ENCODE data around the gene VIL1. TPM values are rescaled to one million over a fixed set of nuclear protein-coding genes. Genes with fewer than 3 reads are reported as not detected.

VIL1 gene
- total RNA-seq, 3 donors from 2014 or later (not counting 1 experiment from before 2014, with no cell fraction given), result 1.5 to 1.8 (median 1.6) TPM

DNA sequence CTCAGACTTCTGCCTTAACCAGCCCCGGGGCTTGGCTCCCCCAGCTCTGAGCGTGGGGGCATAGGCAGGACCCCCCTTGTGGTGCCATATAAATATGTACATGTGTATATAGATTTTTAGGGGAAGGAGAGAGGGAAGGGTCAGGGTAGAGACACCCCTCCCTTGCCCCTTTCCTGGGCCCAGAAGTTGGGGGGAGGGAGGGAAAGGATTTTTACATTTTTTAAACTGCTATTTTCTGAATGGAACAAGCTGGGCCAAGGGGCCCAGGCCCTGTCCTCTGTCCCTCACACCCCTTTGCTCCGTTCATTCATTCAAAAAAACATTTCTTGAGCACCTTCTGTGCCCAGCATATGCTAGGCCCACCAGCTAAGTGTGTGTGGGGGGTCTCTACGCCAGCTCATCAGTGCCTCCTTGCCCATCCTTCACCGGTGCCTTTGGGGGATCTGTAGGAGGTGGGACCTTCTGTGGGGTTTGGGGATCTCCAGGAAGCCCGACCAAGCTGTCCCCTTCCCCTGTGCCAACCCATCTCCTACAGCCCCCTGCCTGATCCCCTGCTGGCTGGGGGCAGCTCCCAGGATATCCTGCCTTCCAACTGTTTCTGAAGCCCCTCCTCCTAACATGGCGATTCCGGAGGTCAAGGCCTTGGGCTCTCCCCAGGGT is 13.7 kb upstream of the VIL1 start:
- Histone ChIP-seq H3K27me3 (ENCODE audit: control insufficient read depth, insufficient read depth, low read length) (no peaks in the 10 kb centered on the region), H3K4me1 (ENCODE audit: control insufficient read depth, insufficient read depth, low read length) (peaks cover 72% of the 10 kb centered on the region), H3K27ac (ENCODE audit: low read length) (peak overlapping the region; percentile 71), H3K4me3 (ENCODE audit: low read length) (peak overlapping the region; percentile 25), H3K36me3 (ENCODE audit: control insufficient read depth, insufficient read depth, low read length) (peaks cover 42% of the 10 kb centered on the region), H3K9me3 (ENCODE audit: control insufficient read depth, insufficient read depth, low read length) (no peaks in the 10 kb centered on the region)
- TF ChIP-seq, protein P1, sequence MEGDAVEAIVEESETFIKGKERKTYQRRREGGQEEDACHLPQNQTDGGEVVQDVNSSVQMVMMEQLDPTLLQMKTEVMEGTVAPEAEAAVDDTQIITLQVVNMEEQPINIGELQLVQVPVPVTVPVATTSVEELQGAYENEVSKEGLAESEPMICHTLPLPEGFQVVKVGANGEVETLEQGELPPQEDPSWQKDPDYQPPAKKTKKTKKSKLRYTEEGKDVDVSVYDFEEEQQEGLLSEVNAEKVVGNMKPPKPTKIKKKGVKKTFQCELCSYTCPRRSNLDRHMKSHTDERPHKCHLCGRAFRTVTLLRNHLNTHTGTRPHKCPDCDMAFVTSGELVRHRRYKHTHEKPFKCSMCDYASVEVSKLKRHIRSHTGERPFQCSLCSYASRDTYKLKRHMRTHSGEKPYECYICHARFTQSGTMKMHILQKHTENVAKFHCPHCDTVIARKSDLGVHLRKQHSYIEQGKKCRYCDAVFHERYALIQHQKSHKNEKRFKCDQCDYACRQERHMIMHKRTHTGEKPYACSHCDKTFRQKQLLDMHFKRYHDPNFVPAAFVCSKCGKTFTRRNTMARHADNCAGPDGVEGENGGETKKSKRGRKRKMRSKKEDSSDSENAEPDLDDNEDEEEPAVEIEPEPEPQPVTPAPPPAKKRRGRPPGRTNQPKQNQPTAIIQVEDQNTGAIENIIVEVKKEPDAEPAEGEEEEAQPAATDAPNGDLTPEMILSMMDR (IDR thresholded peaks at IDR 0.05), result no peak
- peak; percentile 19 to 26 for DNase-seq
- 42% methylated on average over 6 of the region's 8 CpGs for WGBS (ENCODE audit: insufficient coverage)
- ATAC-seq, result no peak
- Mint-ChIP-seq H3K4me3 (peak overlapping the region; percentile 82), H3K27ac (peak overlapping the region; percentile 95 to 96), H3K4me1 (peaks cover 49 to 75% of the 10 kb centered on the region in 2 donors), H3K27me3 (ENCODE audit: low read depth in 2 of 2) (no peaks in the 10 kb centered on the region), H3K9me3 (no peaks in the 10 kb centered on the region), H3K36me3 (no peaks in the 10 kb centered on the region)
- intact Hi-C loops (cut with micrococcal nuclease), result no loop called here

DNA sequence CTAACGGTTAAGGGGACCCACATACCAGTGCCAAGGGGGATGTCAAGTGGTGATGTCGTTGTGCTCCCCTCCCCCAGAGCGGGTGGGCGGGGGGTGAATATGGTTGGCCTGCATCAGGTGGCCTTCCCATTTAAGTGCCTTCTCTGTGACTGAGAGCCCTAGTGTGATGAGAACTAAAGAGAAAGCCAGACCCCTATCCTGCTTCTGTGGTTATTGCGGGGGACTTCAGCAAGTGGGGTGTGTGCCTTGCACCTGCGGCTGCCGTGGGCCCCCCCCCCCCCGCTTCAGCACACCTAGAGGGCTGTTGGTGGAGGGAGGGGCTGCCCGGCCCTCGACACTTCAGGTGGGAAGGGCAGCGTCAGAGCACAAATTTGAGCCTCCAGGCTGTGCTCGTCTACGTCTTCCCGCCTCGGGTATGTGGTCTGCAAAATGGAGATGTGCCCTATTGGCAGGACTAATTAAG is 13.1 kb upstream of the VIL1 start:
- Histone ChIP-seq H3K36me3 (ENCODE audit: control insufficient read depth, insufficient read depth, low read length) (peaks cover 42% of the 10 kb centered on the region), H3K27ac (ENCODE audit: low read length) (peak overlapping the region; percentile 71), H3K27me3 (ENCODE audit: control insufficient read depth, insufficient read depth, low read length) (no peaks in the 10 kb centered on the region), H3K4me3 (ENCODE audit: low read length) (peak overlapping the region; percentile 25), H3K9me3 (ENCODE audit: control insufficient read depth, insufficient read depth, low read length) (no peaks in the 10 kb centered on the region), H3K4me1 (ENCODE audit: control insufficient read depth, insufficient read depth, low read length) (peaks cover 72% of the 10 kb centered on the region)
- H3K36me3 Mint-ChIP-seq, result no peaks in the 10 kb centered on the region
- intact Hi-C loops (cut with micrococcal nuclease), result loop anchor here (1.0 to 2.0 kb wide), 2 partner anchors 9 to 243 kb away; no protein-coding TSS in a partner anchor
- DNase-seq, result peak in 1 of 2 donors; percentile 29
- peaks cover 49 to 75% of the 10 kb centered on the region in 2 donors for H3K4me1 Mint-ChIP-seq
- H3K4me3 Mint-ChIP-seq, result peak overlapping the region; percentile 82
- H3K9me3 Mint-ChIP-seq, result no peaks in the 10 kb centered on the region
- WGBS (ENCODE audit: insufficient coverage), result 4% methylated on average over 13 of the region's 15 CpGs
- H3K27me3 Mint-ChIP-seq (ENCODE audit: low read depth in 2 of 2), result no peaks in the 10 kb centered on the region
- peak in 2 of 3 donors; percentile 0 to 3 for ATAC-seq
- TF ChIP-seq, protein P1 (IDR thresholded peaks at IDR 0.05), result no peak
- H3K27ac Mint-ChIP-seq, result peak overlapping the region; percentile 95 to 96

DNA sequence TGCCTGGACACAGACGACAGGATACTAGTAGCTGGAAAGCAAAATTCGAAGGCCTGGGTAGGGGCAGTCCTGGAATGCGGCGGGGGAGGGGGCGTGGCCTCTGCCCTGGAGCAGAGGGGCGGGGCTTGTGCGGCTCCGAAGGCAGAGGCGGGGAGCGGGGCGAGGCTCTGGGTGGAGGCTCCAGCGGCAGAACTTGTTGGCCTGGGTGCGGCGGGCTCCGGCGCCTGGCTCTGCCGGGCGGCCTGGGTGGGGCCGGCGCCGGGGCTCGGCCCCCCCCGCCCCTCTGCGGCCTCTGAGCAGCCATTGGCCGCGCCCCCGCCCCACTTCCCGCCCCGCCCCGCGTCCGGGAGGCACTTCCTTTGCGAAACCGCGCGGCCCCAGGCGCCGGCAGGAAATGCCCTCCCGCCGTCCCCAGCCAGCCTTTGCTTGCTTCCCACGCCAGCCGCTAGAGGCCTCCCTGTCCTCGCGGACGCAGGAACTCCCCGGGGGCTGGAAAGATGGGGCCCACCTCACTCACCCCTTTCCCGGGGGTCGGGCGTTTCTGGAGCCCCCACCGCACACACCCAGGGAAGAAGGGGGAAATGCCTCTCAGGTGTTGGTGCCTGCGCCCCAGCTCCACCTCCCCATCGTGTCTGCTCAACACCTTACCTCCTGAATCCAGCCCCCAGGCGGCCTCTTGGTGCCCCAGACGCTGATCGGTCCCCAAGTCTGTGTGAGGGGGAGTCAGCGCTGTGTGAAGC is 12.5 kb upstream of the VIL1 start:
- H3K4me1 Mint-ChIP-seq, result peaks cover 48 to 70% of the 10 kb centered on the region in 2 donors
- no peaks in the 10 kb centered on the region for H3K36me3 Mint-ChIP-seq
- Histone ChIP-seq H3K27me3 (ENCODE audit: control insufficient read depth, insufficient read depth, low read length) (no peaks in the 10 kb centered on the region), H3K27ac (ENCODE audit: low read length) (peak overlapping the region; percentile 71), H3K9me3 (ENCODE audit: control insufficient read depth, insufficient read depth, low read length) (no peaks in the 10 kb centered on the region), H3K36me3 (ENCODE audit: control insufficient read depth, insufficient read depth, low read length) (peaks cover 39% of the 10 kb centered on the region), H3K4me1 (ENCODE audit: control insufficient read depth, insufficient read depth, low read length) (peaks cover 66% of the 10 kb centered on the region), H3K4me3 (ENCODE audit: low read length) (peak overlapping the region; percentile 25)
- H3K4me3 Mint-ChIP-seq, result peak overlapping the region; percentile 91
- ATAC-seq (peak; percentile 72 to 89 (median 86)), DNase-seq (peak; percentile 86 to 94)
- intact Hi-C loops (cut with micrococcal nuclease), result loop anchor here (1.0 to 2.0 kb wide), 2 partner anchors 10 to 242 kb away; no protein-coding TSS in a partner anchor
- WGBS (ENCODE audit: insufficient coverage), result under 1% methylated on average over 55 of the region's 56 CpGs
- H3K27ac Mint-ChIP-seq, result peak overlapping the region; percentile 95 to 96
- no peaks in the 10 kb centered on the region for H3K27me3 Mint-ChIP-seq (ENCODE audit: low read depth in 2 of 2)
- TF ChIP-seq, protein P1 (IDR thresholded peaks at IDR 0.05), result peak; percentile 61
- H3K9me3 Mint-ChIP-seq, result no peaks in the 10 kb centered on the region

Measured in natural killer cell (primary cell).